Activated T-helper 17 cell treated with anti-CD3 and anti-CD28 coated beads, Interleukin-2, amount 50 U/mL, for 72 hours (primary cell): ENCODE data around the gene SENP7. TPM values are rescaled to one million over a fixed set of nuclear protein-coding genes. Genes with fewer than 3 reads are reported as not detected.

ENCODE experiments used
- ATAC-seq: fragments of 150-1000 bp; cut with Tn5 transposase; replicated peaks from 2 replicates; pipeline ENCODE4 v1.10.0; 2021; ENCODE audit warnings: mild to moderate bottlenecking, moderate library complexity
- H3K27ac Mint-ChIP-seq: one replicate; pipeline ENCODE4 v1.8.0; 2022; ENCODE audit warnings: mixed read lengths
- H3K27me3 Mint-ChIP-seq: one replicate; pipeline ENCODE4 v1.8.0; 2022; ENCODE audit warnings: mixed read lengths
- H3K36me3 Mint-ChIP-seq: one replicate; pipeline ENCODE4 v1.8.0; 2022; ENCODE audit warnings: low read depth, mild to moderate bottlenecking, mixed read lengths
- H3K4me1 Mint-ChIP-seq: one replicate; pipeline ENCODE4 v1.8.0; 2022; ENCODE audit warnings: mixed read lengths
- H3K4me3 Mint-ChIP-seq: one replicate; pipeline ENCODE4 v1.8.0; 2022; ENCODE audit warnings: mild to moderate bottlenecking, mixed read lengths
- H3K9me3 Mint-ChIP-seq: one replicate; pipeline ENCODE4 v1.8.0; 2022; ENCODE audit warnings: mixed read lengths
- total RNA-seq, 2 donors: library from RNA; stranded (reverse); gene quantifications; one replicate each; pipeline ENCODE4 v1.2.3, GENCODE V29; 2022

Gene SENP7
- total RNA-seq, 2 donors from 2014 or later = 16.5 to 26.8 TPM

DNA sequence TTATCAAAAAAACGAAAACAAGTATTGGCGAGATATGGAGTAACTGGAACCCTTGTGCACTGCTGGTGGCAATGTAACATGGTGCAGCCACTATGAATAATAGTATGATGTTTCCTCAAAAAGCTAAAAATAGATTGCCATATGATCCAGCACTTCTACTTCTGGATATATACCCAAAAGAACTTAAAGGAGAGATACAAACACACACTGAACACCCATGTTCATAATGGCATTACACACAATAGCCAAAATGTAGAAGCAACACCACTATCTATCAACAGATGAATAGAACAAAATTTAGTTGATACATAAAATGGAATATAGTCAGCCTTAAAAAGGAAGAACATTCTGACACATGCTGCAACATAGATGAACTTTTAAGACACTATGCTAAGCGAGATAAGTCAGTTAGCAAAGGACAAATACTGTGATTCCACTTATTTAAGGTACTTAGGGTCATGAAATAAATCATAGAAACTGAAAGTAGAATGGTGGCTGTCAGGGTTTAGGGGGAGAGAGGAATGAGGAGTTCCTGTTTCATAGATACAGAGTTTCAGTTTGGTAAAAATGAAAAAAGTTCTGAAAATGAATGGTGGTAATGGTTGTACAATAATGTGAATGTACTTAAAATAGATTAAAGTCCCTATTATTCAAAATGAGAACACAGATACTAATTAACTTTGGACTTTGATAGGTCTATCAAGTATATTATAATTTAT lies 133.2 kb downstream of the SENP7 start:
- no peaks in the 10 kb centered on the region for H3K27me3 Mint-ChIP-seq
- no peaks in the 10 kb centered on the region for H3K36me3 Mint-ChIP-seq
- H3K27ac Mint-ChIP-seq = no peak overlapping the region
- peaks cover 35% of the 10 kb centered on the region for H3K4me1 Mint-ChIP-seq
- peak overlapping the region; percentile 49 for H3K4me3 Mint-ChIP-seq
- no peaks in the 10 kb centered on the region for H3K9me3 Mint-ChIP-seq
- ATAC-seq = peak; percentile 95

- H3K4me1 Mint-ChIP-seq = peaks cover 35% of the 10 kb centered on the region
- H3K9me3 Mint-ChIP-seq = no peaks in the 10 kb centered on the region
- ATAC-seq = no peak
- no peak overlapping the region for H3K27ac Mint-ChIP-seq
- no peaks in the 10 kb centered on the region for H3K36me3 Mint-ChIP-seq
- H3K27me3 Mint-ChIP-seq = no peaks in the 10 kb centered on the region
- H3K4me3 Mint-ChIP-seq = no peak overlapping the region
Measured at GRCh38 chr3:101377796-101378195, 135.2 kb downstream of the SENP7 start.

DNA sequence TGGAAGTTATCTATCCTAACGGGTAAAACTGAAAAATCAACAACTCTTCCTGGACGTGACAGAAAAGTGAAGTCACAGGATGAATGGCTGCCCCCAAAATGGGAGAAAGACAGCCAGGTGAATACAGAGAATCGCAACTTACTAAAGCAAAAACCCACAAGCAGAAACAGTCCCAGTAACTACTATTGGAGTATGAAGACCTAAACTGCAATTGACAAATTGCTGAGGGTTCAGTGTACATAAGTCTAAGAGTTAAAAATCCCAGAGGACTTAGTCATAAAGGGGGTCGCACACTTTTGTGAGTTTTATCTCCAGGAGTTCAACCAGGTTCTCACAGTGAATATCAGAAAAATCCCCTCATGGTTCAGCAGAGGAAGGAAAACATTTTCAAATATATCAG lies 135.8 kb downstream of the SENP7 start:
- no peak overlapping the region for H3K27ac Mint-ChIP-seq
- no peak for ATAC-seq
- H3K9me3 Mint-ChIP-seq = no peaks in the 10 kb centered on the region
- no peak overlapping the region for H3K4me3 Mint-ChIP-seq
- H3K4me1 Mint-ChIP-seq = peaks cover 35% of the 10 kb centered on the region
- H3K27me3 Mint-ChIP-seq = no peaks in the 10 kb centered on the region
- H3K36me3 Mint-ChIP-seq = no peaks in the 10 kb centered on the region

- Mint-ChIP-seq H3K27ac (no peak overlapping the region), H3K9me3 (no peaks in the 10 kb centered on the region), H3K27me3 (no peaks in the 10 kb centered on the region), H3K36me3 (peaks cover 8% of the 10 kb centered on the region), H3K4me3 (no peak overlapping the region), H3K4me1 (peaks cover 35% of the 10 kb centered on the region)
- no peak for ATAC-seq
Measured at GRCh38 chr3:101375586-101375985, 137.4 kb downstream of the SENP7 start.

- ATAC-seq = no peak
- H3K4me3 Mint-ChIP-seq = no peak overlapping the region
- H3K4me1 Mint-ChIP-seq = no peaks in the 10 kb centered on the region
- no peaks in the 10 kb centered on the region for H3K9me3 Mint-ChIP-seq
- no peaks in the 10 kb centered on the region for H3K27me3 Mint-ChIP-seq
- H3K36me3 Mint-ChIP-seq = peaks cover 77% of the 10 kb centered on the region
- H3K27ac Mint-ChIP-seq = no peak overlapping the region
Measured at GRCh38 chr3:101362406-101362805, 150.6 kb downstream of the SENP7 start.

- no peak overlapping the region for H3K27ac Mint-ChIP-seq
- no peak overlapping the region for H3K4me3 Mint-ChIP-seq
- peaks cover 26% of the 10 kb centered on the region for H3K36me3 Mint-ChIP-seq
- no peak for ATAC-seq
- no peaks in the 10 kb centered on the region for H3K27me3 Mint-ChIP-seq
- no peaks in the 10 kb centered on the region for H3K9me3 Mint-ChIP-seq
- H3K4me1 Mint-ChIP-seq = no peaks in the 10 kb centered on the region
Measured at GRCh38 chr3:101351829-101352228, 161.2 kb downstream of the SENP7 start.

DNA sequence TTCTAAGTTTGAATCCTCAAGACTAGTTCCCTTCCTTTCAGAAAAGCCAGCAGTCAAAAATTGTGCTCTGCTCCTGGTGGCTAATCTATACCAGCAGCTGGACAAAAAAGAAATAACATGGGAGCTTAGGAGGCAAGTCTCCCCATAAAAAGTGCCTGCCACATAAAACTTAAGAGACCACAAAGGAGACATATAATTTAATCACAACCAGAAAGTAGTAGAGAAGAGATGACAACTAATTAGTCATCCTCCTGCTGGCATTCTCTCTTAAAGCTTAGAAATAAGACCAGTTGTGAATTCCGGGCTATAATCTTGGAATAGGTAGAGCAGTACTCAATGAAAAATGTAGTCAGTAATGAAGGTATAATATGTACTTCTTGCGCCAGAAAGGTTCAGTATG lies 172.4 kb downstream of the SENP7 start:
- Mint-ChIP-seq H3K4me3 (no peak overlapping the region), H3K27me3 (no peaks in the 10 kb centered on the region), H3K36me3 (peaks cover 81% of the 10 kb centered on the region), H3K9me3 (no peaks in the 10 kb centered on the region), H3K4me1 (no peaks in the 10 kb centered on the region), H3K27ac (no peak overlapping the region)
- ATAC-seq = no peak

- ATAC-seq = no peak
- peaks cover 69% of the 10 kb centered on the region for H3K36me3 Mint-ChIP-seq
- H3K4me1 Mint-ChIP-seq = no peaks in the 10 kb centered on the region
- H3K27me3 Mint-ChIP-seq = no peaks in the 10 kb centered on the region
- H3K4me3 Mint-ChIP-seq = no peak overlapping the region
- H3K9me3 Mint-ChIP-seq = no peaks in the 10 kb centered on the region
- no peak overlapping the region for H3K27ac Mint-ChIP-seq
Measured at GRCh38 chr3:101333883-101334282, 179.1 kb downstream of the SENP7 start.

- Mint-ChIP-seq H3K27ac (no peak overlapping the region), H3K9me3 (no peaks in the 10 kb centered on the region), H3K4me1 (no peaks in the 10 kb centered on the region), H3K4me3 (no peak overlapping the region), H3K27me3 (no peaks in the 10 kb centered on the region), H3K36me3 (peaks cover 65% of the 10 kb centered on the region)
- ATAC-seq = no peak
Measured at GRCh38 chr3:101329016-101329673, 183.9 kb downstream of the SENP7 start.

DNA sequence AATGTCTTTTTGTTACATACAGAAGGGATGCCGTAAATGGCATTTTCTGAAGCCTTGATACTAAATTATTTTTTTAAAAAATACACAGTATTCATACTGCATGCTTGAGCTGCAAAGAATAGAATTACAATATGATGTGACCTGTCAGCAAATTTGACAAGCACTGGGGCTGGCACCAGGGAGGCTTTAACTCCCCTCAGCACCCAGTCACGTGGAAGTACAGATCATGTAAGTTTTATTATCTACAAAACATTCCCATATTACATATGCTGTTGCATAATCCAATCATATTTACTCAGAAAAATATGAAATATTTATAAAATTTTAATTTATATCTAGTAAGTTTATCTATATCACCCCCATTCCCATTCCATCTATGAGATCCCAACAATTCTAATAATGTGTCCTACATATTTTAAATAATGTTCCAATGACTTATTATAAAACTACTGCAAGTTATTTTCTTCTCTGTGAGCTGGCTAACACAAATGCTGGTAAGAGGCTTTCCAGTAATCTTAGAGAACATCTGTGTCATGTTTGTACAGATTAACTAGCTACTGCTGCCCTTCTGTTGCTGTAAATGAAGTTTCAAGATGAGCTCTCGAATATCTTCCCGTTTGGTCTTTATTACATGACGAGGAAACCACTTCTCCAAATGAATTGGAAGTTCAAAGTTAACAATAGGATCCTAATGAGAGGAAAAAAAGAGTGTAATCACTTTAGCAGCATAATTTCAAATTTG lies 187.4 kb downstream of the SENP7 start:
- Mint-ChIP-seq H3K4me1 (no peaks in the 10 kb centered on the region), H3K36me3 (peaks cover 50% of the 10 kb centered on the region), H3K4me3 (no peak overlapping the region), H3K27me3 (no peaks in the 10 kb centered on the region), H3K9me3 (no peaks in the 10 kb centered on the region), H3K27ac (no peak overlapping the region)
- no peak for ATAC-seq

DNA sequence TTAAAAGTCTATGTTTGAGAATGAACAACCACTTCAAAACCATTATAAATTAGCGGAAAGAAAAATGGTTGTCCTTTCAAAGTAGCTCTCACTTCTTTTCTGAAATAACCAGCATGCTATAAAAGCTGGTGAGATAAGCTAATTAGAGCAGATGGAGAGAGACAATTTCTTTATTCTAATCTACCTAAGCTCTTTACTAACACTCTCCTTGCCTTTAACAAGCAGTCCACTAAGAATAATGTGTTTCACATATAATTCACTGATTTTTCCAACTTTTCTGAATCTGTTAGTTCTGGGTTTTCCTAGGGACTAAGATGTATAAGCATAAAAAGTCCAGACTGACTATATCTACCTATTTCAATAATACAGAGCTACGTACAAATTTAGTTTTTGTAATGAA lies 192.5 kb downstream of the SENP7 start, which contains the start of gene IMPG2:
Gene IMPG2 (minus strand): TSS at position 101 of the 400 bp plus-strand sequence. CDS start 203 bp downstream, outside the sequence.
- no peaks in the 10 kb centered on the region for H3K4me1 Mint-ChIP-seq
- H3K36me3 Mint-ChIP-seq = peaks cover 6% of the 10 kb centered on the region
- H3K4me3 Mint-ChIP-seq = no peak within 1 kb of the TSS
- ATAC-seq = no peak
- no peaks in the 10 kb centered on the region for H3K9me3 Mint-ChIP-seq
- H3K27me3 Mint-ChIP-seq = no peaks in the 10 kb centered on the region
- H3K27ac Mint-ChIP-seq = peak within 1 kb of the TSS; percentile 65

DNA sequence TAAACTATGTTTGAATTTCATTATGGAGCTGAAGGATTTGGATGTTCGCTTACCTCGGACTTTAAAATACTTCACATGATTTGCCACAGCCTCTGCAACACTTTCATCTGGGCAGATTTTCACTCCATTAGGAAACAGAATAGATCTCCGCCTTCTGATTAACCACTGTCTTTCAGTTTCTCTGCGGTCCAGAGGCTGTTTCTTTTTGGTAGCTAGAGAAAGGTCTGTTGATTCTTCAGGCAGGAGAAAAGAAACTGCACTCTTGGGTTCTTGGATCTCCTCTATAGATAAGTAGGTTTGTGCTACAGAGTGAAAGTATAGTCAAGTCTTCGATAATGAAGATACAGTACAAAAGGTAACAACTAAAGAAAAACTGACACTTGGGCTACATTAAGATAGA lies 193.5 kb downstream of the SENP7 start:
- no peak overlapping the region for H3K27ac Mint-ChIP-seq
- no peak for ATAC-seq
- H3K9me3 Mint-ChIP-seq = no peaks in the 10 kb centered on the region
- no peaks in the 10 kb centered on the region for H3K36me3 Mint-ChIP-seq
- no peak overlapping the region for H3K4me3 Mint-ChIP-seq
- no peaks in the 10 kb centered on the region for H3K27me3 Mint-ChIP-seq
- H3K4me1 Mint-ChIP-seq = no peaks in the 10 kb centered on the region

- Mint-ChIP-seq H3K4me3 (no peak overlapping the region), H3K9me3 (peaks cover 10% of the 10 kb centered on the region), H3K27ac (no peak overlapping the region), H3K27me3 (no peaks in the 10 kb centered on the region), H3K4me1 (no peaks in the 10 kb centered on the region), H3K36me3 (no peaks in the 10 kb centered on the region)
- ATAC-seq = no peak
Measured at GRCh38 chr3:101312545-101312944, 200.5 kb downstream of the SENP7 start.

GRCh38 chr3:101311676-101312075 lies 201.3 kb downstream of the SENP7 start:
- Mint-ChIP-seq H3K27ac (no peak overlapping the region), H3K9me3 (peaks cover 14% of the 10 kb centered on the region), H3K4me1 (no peaks in the 10 kb centered on the region), H3K36me3 (no peaks in the 10 kb centered on the region), H3K4me3 (no peak overlapping the region), H3K27me3 (no peaks in the 10 kb centered on the region)
- ATAC-seq = no peak

GRCh38 chr3:101310978-101311375 lies 202.0 kb downstream of the SENP7 start:
- H3K4me3 Mint-ChIP-seq = no peak overlapping the region
- no peaks in the 10 kb centered on the region for H3K36me3 Mint-ChIP-seq
- no peak for ATAC-seq
- no peaks in the 10 kb centered on the region for H3K4me1 Mint-ChIP-seq
- peaks cover 14% of the 10 kb centered on the region for H3K9me3 Mint-ChIP-seq
- no peak overlapping the region for H3K27ac Mint-ChIP-seq
- no peaks in the 10 kb centered on the region for H3K27me3 Mint-ChIP-seq
